GM19372 (cell line): ENCODE results near the gene CC2D2B.
"Not testable (repeated sequence)": the region's sequence is repeated elsewhere in the genome, so short reads cannot be mapped to it uniquely, and the experiment has no call there.

Source experiments
- ATAC-seq: cut with Tn5 transposase; IDR thresholded peaks from one replicate; pipeline ENCODE4 v1.9.1; 2021; ENCODE audit warnings: mild to moderate bottlenecking, low read depth, moderate library complexity; ENCODE audit not compliant: unreplicated experiment

Gene CC2D2B

GRCh38 chr10:96017191-96017687 is 109.5 kb downstream of the CC2D2B start:
- peak; percentile 65 for ATAC-seq

GRCh38 chr10:96021332-96021731 is 113.6 kb downstream of the CC2D2B start:
- ATAC-seq = no peak

GRCh38 chr10:96022739-96023138 is 115.0 kb downstream of the CC2D2B start:
- ATAC-seq = no peak

GRCh38 chr10:96023168-96023567 is 115.4 kb downstream of the CC2D2B start:
- ATAC-seq = no peak

- no peak for ATAC-seq
Measured at GRCh38 chr10:96025566-96025965, 117.8 kb downstream of the CC2D2B start.

- no peak for ATAC-seq
Measured at GRCh38 chr10:96034625-96035024, 126.8 kb downstream of the CC2D2B start.

GRCh38 chr10:96038476-96039387 is 131.0 kb downstream of the CC2D2B start:
- no peak for ATAC-seq

GRCh38 chr10:96041146-96041545 is 133.4 kb downstream of the CC2D2B start:
- ATAC-seq = no peak

GRCh38 chr10:96043033-96043892 is 135.5 kb downstream of the CC2D2B start, which contains the start of gene CCNJ:
TSS of gene CCNJ (plus strand) at chr10:96043583. CDS start at chr10:96044394, 811 bp downstream.
- ATAC-seq = peak; percentile 85

GRCh38 chr10:96043893-96044715 is 136.3 kb downstream of the CC2D2B start:
- peak; percentile 28 for ATAC-seq

- ATAC-seq = no peak
Measured at GRCh38 chr10:96044736-96045135, 137.0 kb downstream of the CC2D2B start.

GRCh38 chr10:96046546-96046945 is 138.8 kb downstream of the CC2D2B start:
- no peak for ATAC-seq

GRCh38 chr10:96047004-96047649 is 139.4 kb downstream of the CC2D2B start:
- no peak for ATAC-seq

- ATAC-seq = not testable (repeated sequence)
Measured at GRCh38 chr10:96047925-96048324, 140.2 kb downstream of the CC2D2B start.

GRCh38 chr10:96049340-96049739 is 141.6 kb downstream of the CC2D2B start:
- no peak for ATAC-seq

- ATAC-seq = no peak
Measured at GRCh38 chr10:96053985-96054384, 146.2 kb downstream of the CC2D2B start.

GRCh38 chr10:96056787-96057186 is 149.0 kb downstream of the CC2D2B start:
- no peak for ATAC-seq

- no peak for ATAC-seq
Measured at GRCh38 chr10:96061232-96061631, 153.5 kb downstream of the CC2D2B start.

GRCh38 chr10:96072674-96073073 is 164.9 kb downstream of the CC2D2B start:
- no peak for ATAC-seq

GRCh38 chr10:96073722-96074121 is 165.9 kb downstream of the CC2D2B start:
- ATAC-seq = no peak
